ENCODE measurements around the gene LRIG1.

The LRIG1 gene

DNA sequence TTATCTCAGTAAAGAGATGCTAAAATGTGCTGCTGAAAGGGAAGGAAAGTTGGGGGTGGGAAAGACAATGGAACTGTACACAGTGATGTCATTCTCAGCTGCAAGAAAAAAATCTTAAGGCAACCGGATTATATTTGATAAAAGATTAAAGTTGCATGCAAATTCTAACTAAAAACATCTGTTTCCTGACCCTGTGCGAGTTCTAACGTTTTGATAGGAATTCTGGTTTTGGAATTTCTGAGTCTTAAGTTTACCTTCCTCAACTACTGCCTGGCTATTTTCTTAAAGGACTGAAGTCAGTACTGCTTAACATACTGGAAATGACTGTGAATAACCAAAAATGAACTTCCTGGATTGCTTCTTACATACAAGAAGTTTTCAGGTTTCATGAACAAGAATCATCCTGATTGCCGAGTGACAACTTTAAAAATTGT lies 164.5 kb downstream of the LRIG1 start:
- no peak for TF ChIP-seq CTCF (IDR thresholded peaks at IDR 0.05; ENCODE audit: low read depth, low read length)
- no peak overlapping the region for H3K4me3 ChIP-seq (ENCODE audit: low read depth, low read length)

GRCh38 chr3:66335671-66336070 lies 165.2 kb downstream of the LRIG1 start:
- H3K4me3 ChIP-seq (ENCODE audit: low read depth, low read length), result no peak overlapping the region
- TF ChIP-seq CTCF (IDR thresholded peaks at IDR 0.05; ENCODE audit: low read depth, low read length), result no peak

All from WI38 (cell line).